ENCODE measurements around the gene MTCH2.

- TF ChIP-seq CTCF (conservative IDR thresholded peaks at IDR 0.05) (peak; percentile 54), ZFX (IDR thresholded peaks at IDR 0.05) (peak; percentile 90)
Measured at GRCh38 chr11:47642099-47642855, at the start of gene MTCH2.
